ENCODE data around the gene LTBP1. TPM values are rescaled to one million over a fixed set of nuclear protein-coding genes. Genes with fewer than 3 reads are reported as not detected.
"Not testable (repeated sequence)": the region's sequence is repeated elsewhere in the genome, so short reads cannot be mapped to it uniquely, and the experiment has no call there.

Gene LTBP1
- total and polyA plus RNA-seq, 4 donors, result 5.8 to 57.6 (median 10.2) TPM

DNA sequence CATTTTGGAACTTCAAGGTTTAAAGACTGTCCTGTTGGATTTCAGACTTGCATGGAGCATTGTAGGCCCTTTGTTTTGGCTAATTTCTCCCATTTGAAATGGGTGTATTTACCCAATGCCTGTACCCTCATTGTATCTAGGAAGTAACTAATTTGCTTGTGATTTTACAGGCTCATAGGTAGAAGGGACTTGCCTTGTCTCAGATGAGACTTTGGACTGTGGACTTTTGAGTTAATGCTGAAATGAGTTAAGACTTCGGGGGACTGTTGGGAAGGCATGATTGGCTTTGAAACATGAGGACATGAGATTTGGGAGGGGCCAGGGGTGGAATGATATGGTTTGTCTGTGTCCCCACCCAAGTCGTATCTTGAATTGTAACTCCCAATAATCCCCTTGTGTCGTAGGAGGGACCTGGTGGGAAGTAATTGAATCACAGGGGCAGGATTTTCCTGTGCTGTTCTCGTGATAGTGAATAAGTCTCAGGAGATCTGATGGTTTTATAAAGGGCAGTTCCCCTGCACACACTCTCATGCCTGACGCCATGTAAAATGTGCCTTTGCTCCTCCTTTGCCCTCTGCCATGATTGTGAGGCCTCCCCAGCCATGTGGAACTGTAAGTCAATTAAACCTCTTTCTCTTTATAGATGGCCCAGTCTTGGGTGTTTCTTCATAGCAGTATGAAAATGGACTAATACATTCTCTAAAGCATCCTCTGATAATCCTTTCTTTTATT is 36.6 kb downstream of the LTBP1 start:
- H3K27ac ChIP-seq (ENCODE audit: low read depth in 1 of 2, low read length in 2 of 2); DNase-seq (ENCODE audit: low spot score); H3K4me1 ChIP-seq (ENCODE audit: control insufficient read depth in 4 of 4, insufficient read depth in 4 of 4, low read length in 3 of 4); H3K27me3 ChIP-seq (ENCODE audit: control insufficient read depth in 4 of 4, insufficient read depth in 4 of 4, low read length in 3 of 4); H3K9ac ChIP-seq (ENCODE audit: low read depth in 1 of 2, low read length in 2 of 2); H3K36me3 ChIP-seq (ENCODE audit: control insufficient read depth in 4 of 4, insufficient read depth in 3 of 4, low read depth in 1 of 4, low read length in 3 of 4); H3K4me3 ChIP-seq (ENCODE audit: low read depth in 1 of 3, low read length in 3 of 3); H3K9me3 ChIP-seq (ENCODE audit: control insufficient read depth in 4 of 4, low read length in 3 of 4): not testable (repeated sequence)
- TF ChIP-seq HNF4A (conservative IDR thresholded peaks at IDR 0.05), result peak; percentile 41 to 57
- 80% methylated on average over 5 of the region's 5 CpGs for WGBS

DNA sequence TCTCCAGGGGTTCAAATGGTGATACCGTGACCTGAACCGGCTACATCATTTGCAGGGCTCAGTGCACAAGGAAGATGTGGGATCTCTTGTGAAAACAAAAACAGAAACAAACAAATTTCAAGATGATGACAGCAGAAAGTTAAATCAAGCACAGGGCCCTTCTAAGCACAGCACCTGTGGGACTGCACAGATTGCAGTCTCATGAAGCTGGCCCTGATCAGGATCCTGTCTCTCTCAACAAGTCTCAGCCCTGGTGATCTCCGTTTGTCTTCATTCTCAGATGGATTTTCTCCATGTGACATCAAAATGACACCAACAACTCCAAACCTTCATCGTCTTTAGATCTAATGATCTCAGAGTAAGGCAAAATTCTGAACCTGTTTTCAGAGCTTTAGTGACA is 39.7 kb downstream of the LTBP1 start:
- H3K36me3 ChIP-seq (ENCODE audit: control insufficient read depth in 4 of 4, insufficient read depth in 3 of 4, low read depth in 1 of 4, low read length in 3 of 4), result no peaks in the 10 kb centered on the region
- 96% methylated on average over 4 of the region's 4 CpGs for WGBS
- no peak overlapping the region for H3K4me3 ChIP-seq (ENCODE audit: low read depth in 1 of 3, low read length in 3 of 3)
- H3K4me1 ChIP-seq (ENCODE audit: control insufficient read depth in 4 of 4, insufficient read depth in 4 of 4, low read length in 3 of 4), result no peaks in the 10 kb centered on the region
- no peaks in the 10 kb centered on the region for H3K9me3 ChIP-seq (ENCODE audit: control insufficient read depth in 4 of 4, low read length in 3 of 4)
- no peaks in the 10 kb centered on the region for H3K27me3 ChIP-seq (ENCODE audit: control insufficient read depth in 4 of 4, insufficient read depth in 4 of 4, low read length in 3 of 4)
- no peak overlapping the region for H3K9ac ChIP-seq (ENCODE audit: low read depth in 1 of 2, low read length in 2 of 2)
- H3K27ac ChIP-seq (ENCODE audit: low read depth in 1 of 2, low read length in 2 of 2), result no peak overlapping the region
- no peak for DNase-seq (ENCODE audit: low spot score)
- TF ChIP-seq, protein P1, sequence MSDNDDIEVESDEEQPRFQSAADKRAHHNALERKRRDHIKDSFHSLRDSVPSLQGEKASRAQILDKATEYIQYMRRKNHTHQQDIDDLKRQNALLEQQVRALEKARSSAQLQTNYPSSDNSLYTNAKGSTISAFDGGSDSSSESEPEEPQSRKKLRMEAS (IDR thresholded peaks at IDR 0.05), result no peak
- TF ChIP-seq RXRA (IDR thresholded peaks at IDR 0.05) (no peak), JUND (IDR thresholded peaks at IDR 0.05) (no peak), FOXA1 (IDR thresholded peaks at IDR 0.05) (no peak), TAF1 (conservative IDR thresholded peaks at IDR 0.05) (no peak), YY1 (IDR thresholded peaks at IDR 0.05) (no peak), NR2F2 (IDR thresholded peaks at IDR 0.05) (no peak), FOXA2 (IDR thresholded peaks at IDR 0.05) (no peak), RAD21 (IDR thresholded peaks at IDR 0.05) (no peak), SP1 (IDR thresholded peaks at IDR 0.05) (no peak), HNF4G (IDR thresholded peaks at IDR 0.05) (no peak), GABPA (IDR thresholded peaks at IDR 0.05 in 1 of 2, conservative IDR thresholded peaks at IDR 0.05 in 1 of 2) (no peak), HNF4A (conservative IDR thresholded peaks at IDR 0.05) (no peak), EGR1 (IDR thresholded peaks at IDR 0.05; ENCODE audit: low read depth in 2 of 2) (no peak)
- TF ChIP-seq, protein P2, sequence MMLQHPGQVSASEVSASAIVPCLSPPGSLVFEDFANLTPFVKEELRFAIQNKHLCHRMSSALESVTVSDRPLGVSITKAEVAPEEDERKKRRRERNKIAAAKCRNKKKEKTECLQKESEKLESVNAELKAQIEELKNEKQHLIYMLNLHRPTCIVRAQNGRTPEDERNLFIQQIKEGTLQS (IDR thresholded peaks at IDR 0.05), result no peak
- TF ChIP-seq, protein P3, sequence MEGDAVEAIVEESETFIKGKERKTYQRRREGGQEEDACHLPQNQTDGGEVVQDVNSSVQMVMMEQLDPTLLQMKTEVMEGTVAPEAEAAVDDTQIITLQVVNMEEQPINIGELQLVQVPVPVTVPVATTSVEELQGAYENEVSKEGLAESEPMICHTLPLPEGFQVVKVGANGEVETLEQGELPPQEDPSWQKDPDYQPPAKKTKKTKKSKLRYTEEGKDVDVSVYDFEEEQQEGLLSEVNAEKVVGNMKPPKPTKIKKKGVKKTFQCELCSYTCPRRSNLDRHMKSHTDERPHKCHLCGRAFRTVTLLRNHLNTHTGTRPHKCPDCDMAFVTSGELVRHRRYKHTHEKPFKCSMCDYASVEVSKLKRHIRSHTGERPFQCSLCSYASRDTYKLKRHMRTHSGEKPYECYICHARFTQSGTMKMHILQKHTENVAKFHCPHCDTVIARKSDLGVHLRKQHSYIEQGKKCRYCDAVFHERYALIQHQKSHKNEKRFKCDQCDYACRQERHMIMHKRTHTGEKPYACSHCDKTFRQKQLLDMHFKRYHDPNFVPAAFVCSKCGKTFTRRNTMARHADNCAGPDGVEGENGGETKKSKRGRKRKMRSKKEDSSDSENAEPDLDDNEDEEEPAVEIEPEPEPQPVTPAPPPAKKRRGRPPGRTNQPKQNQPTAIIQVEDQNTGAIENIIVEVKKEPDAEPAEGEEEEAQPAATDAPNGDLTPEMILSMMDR (IDR thresholded peaks at IDR 0.05; ENCODE audit: low read depth, low read length, missing input control), result no peak
- TF ChIP-seq, protein P4, sequence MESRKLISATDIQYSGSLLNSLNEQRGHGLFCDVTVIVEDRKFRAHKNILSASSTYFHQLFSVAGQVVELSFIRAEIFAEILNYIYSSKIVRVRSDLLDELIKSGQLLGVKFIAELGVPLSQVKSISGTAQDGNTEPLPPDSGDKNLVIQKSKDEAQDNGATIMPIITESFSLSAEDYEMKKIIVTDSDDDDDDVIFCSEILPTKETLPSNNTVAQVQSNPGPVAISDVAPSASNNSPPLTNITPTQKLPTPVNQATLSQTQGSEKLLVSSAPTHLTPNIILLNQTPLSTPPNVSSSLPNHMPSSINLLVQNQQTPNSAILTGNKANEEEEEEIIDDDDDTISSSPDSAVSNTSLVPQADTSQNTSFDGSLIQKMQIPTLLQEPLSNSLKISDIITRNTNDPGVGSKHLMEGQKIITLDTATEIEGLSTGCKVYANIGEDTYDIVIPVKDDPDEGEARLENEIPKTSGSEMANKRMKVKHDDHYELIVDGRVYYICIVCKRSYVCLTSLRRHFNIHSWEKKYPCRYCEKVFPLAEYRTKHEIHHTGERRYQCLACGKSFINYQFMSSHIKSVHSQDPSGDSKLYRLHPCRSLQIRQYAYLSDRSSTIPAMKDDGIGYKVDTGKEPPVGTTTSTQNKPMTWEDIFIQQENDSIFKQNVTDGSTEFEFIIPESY (IDR thresholded peaks at IDR 0.05), result no peak
- TF ChIP-seq, protein P5, sequence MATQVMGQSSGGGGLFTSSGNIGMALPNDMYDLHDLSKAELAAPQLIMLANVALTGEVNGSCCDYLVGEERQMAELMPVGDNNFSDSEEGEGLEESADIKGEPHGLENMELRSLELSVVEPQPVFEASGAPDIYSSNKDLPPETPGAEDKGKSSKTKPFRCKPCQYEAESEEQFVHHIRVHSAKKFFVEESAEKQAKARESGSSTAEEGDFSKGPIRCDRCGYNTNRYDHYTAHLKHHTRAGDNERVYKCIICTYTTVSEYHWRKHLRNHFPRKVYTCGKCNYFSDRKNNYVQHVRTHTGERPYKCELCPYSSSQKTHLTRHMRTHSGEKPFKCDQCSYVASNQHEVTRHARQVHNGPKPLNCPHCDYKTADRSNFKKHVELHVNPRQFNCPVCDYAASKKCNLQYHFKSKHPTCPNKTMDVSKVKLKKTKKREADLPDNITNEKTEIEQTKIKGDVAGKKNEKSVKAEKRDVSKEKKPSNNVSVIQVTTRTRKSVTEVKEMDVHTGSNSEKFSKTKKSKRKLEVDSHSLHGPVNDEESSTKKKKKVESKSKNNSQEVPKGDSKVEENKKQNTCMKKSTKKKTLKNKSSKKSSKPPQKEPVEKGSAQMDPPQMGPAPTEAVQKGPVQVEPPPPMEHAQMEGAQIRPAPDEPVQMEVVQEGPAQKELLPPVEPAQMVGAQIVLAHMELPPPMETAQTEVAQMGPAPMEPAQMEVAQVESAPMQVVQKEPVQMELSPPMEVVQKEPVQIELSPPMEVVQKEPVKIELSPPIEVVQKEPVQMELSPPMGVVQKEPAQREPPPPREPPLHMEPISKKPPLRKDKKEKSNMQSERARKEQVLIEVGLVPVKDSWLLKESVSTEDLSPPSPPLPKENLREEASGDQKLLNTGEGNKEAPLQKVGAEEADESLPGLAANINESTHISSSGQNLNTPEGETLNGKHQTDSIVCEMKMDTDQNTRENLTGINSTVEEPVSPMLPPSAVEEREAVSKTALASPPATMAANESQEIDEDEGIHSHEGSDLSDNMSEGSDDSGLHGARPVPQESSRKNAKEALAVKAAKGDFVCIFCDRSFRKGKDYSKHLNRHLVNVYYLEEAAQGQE (IDR thresholded peaks at IDR 0.05), result no peak

Data from liver (tissue), 9 donors.